ENCODE data around the gene SLC48A1. TPM values are rescaled to one million over a fixed set of nuclear protein-coding genes. Genes with fewer than 3 reads are reported as not detected.

SLC48A1 gene
- total and polyA plus RNA-seq, 2 donors (not counting 1 experiment from before 2014, with no cell fraction given), result 9.0 to 18.7 TPM

- H3K9ac ChIP-seq (ENCODE audit: insufficient read depth, low read length), result no peak overlapping the region
- no peak overlapping the region for H3K4me2 ChIP-seq (ENCODE audit: extremely low read depth, insufficient read depth, low read length)
- no peaks in the 10 kb centered on the region for H3K4me1 ChIP-seq (ENCODE audit: control insufficient read depth, extremely low read depth, insufficient read depth, low read length)
- H3K9me3 ChIP-seq (ENCODE audit: control insufficient read depth, insufficient read depth, low read depth, low read length), result no peaks in the 10 kb centered on the region
- TF ChIP-seq CTCF (conservative IDR thresholded peaks at IDR 0.05 in 1 of 2, IDR thresholded peaks at IDR 0.05 in 1 of 2; ENCODE audit: low read depth in 1 of 2, low read length in 2 of 2), result no peak
- no peak for TF ChIP-seq EZH2 (IDR thresholded peaks at IDR 0.05; ENCODE audit: low read length, missing control alignments)
- no peaks in the 10 kb centered on the region for H3K27me3 ChIP-seq (ENCODE audit: control insufficient read depth, insufficient read depth, low read length)
- no peaks in the 10 kb centered on the region for H4K20me1 ChIP-seq (ENCODE audit: control insufficient read depth, extremely low read depth, insufficient read depth, low read length)
- H2AFZ ChIP-seq (ENCODE audit: low read length), result no peak overlapping the region
- H3K36me3 ChIP-seq (ENCODE audit: control insufficient read depth, insufficient read depth, low read length), result peaks cover 70% of the 10 kb centered on the region
- DNase-seq (ENCODE audit: low read depth in 2 of 2), result no peak
- H3K4me3 ChIP-seq (replicated peaks in 1 of 4; ENCODE audit: control extremely low read depth in 1 of 4, insufficient read depth in 1 of 4, low read depth in 3 of 4, low read length in 4 of 4), result no peak overlapping the region
- H3K79me2 ChIP-seq (ENCODE audit: control insufficient read depth, insufficient read depth, low read length), result no peaks in the 10 kb centered on the region
- no peak overlapping the region for H3K27ac ChIP-seq (ENCODE audit: insufficient read depth, low read length)
These were observed 16.1 kb downstream of the SLC48A1 start for GRCh38 chr12:47789141-47789540.

- Histone ChIP-seq H3K9ac (ENCODE audit: insufficient read depth, low read length) (no peak overlapping the region), H3K36me3 (ENCODE audit: control insufficient read depth, insufficient read depth, low read length) (peaks cover 70% of the 10 kb centered on the region), H3K27ac (ENCODE audit: insufficient read depth, low read length) (no peak overlapping the region), H3K4me3 (replicated peaks in 1 of 4; ENCODE audit: control extremely low read depth in 1 of 4, insufficient read depth in 1 of 4, low read depth in 3 of 4, low read length in 4 of 4) (no peak overlapping the region), H2AFZ (ENCODE audit: low read length) (no peak overlapping the region), H3K4me2 (ENCODE audit: extremely low read depth, insufficient read depth, low read length) (no peak overlapping the region), H3K4me1 (ENCODE audit: control insufficient read depth, extremely low read depth, insufficient read depth, low read length) (no peaks in the 10 kb centered on the region), H3K79me2 (ENCODE audit: control insufficient read depth, insufficient read depth, low read length) (no peaks in the 10 kb centered on the region), H3K27me3 (ENCODE audit: control insufficient read depth, insufficient read depth, low read length) (no peaks in the 10 kb centered on the region), H3K9me3 (ENCODE audit: control insufficient read depth, insufficient read depth, low read depth, low read length) (no peaks in the 10 kb centered on the region), H4K20me1 (ENCODE audit: control insufficient read depth, extremely low read depth, insufficient read depth, low read length) (no peaks in the 10 kb centered on the region)
- no peak for TF ChIP-seq CTCF (conservative IDR thresholded peaks at IDR 0.05 in 1 of 2, IDR thresholded peaks at IDR 0.05 in 1 of 2; ENCODE audit: low read depth in 1 of 2, low read length in 2 of 2)
- TF ChIP-seq EZH2 (IDR thresholded peaks at IDR 0.05; ENCODE audit: low read length, missing control alignments), result no peak
- DNase-seq (ENCODE audit: low read depth in 2 of 2), result no peak
These were observed 16.9 kb downstream of the SLC48A1 start for GRCh38 chr12:47789712-47790489.

GRCh38 chr12:47790676-47791350 is 17.8 kb downstream of the SLC48A1 start:
- no peak for DNase-seq (ENCODE audit: low read depth in 2 of 2)

More at GRCh38 chr12:47790676-47791350, 17.8 kb downstream of the SLC48A1 start:
- H3K9me3 ChIP-seq (ENCODE audit: control insufficient read depth, insufficient read depth, low read depth, low read length), result no peaks in the 10 kb centered on the region
- no peaks in the 10 kb centered on the region for H3K79me2 ChIP-seq (ENCODE audit: control insufficient read depth, insufficient read depth, low read length)
- no peaks in the 10 kb centered on the region for H3K27me3 ChIP-seq (ENCODE audit: control insufficient read depth, insufficient read depth, low read length)
- H2AFZ ChIP-seq (ENCODE audit: low read length), result no peak overlapping the region
- no peak overlapping the region for H3K27ac ChIP-seq (ENCODE audit: insufficient read depth, low read length)
- H3K4me3 ChIP-seq (replicated peaks in 1 of 4; ENCODE audit: control extremely low read depth in 1 of 4, insufficient read depth in 1 of 4, low read depth in 3 of 4, low read length in 4 of 4), result no peak overlapping the region
- peaks cover 71% of the 10 kb centered on the region for H3K36me3 ChIP-seq (ENCODE audit: control insufficient read depth, insufficient read depth, low read length)
- no peaks in the 10 kb centered on the region for H3K4me1 ChIP-seq (ENCODE audit: control insufficient read depth, extremely low read depth, insufficient read depth, low read length)
- H4K20me1 ChIP-seq (ENCODE audit: control insufficient read depth, extremely low read depth, insufficient read depth, low read length), result no peaks in the 10 kb centered on the region
- TF ChIP-seq EZH2 (IDR thresholded peaks at IDR 0.05; ENCODE audit: low read length, missing control alignments), result no peak
- no peak for TF ChIP-seq CTCF (conservative IDR thresholded peaks at IDR 0.05 in 1 of 2, IDR thresholded peaks at IDR 0.05 in 1 of 2; ENCODE audit: low read depth in 1 of 2, low read length in 2 of 2)
- no peak overlapping the region for H3K4me2 ChIP-seq (ENCODE audit: extremely low read depth, insufficient read depth, low read length)
- no peak overlapping the region for H3K9ac ChIP-seq (ENCODE audit: insufficient read depth, low read length)
